GM21381 (cell line): ENCODE measurements around the gene WDR4.
"Not testable (repeated sequence)": the region's sequence is repeated elsewhere in the genome, so short reads cannot be mapped to it uniquely, and the experiment has no call there.

Source experiments
- ATAC-seq: cut with Tn5 transposase; IDR thresholded peaks from one replicate; pipeline ENCODE4 v1.9.1; 2021; ENCODE audit warnings: mild to moderate bottlenecking, moderate library complexity; ENCODE audit not compliant: unreplicated experiment

WDR4 gene

GRCh38 chr21:42819861-42820615 is 59.3 kb downstream of the WDR4 start:
- ATAC-seq = no peak

GRCh38 chr21:42818328-42818749 is 61.0 kb downstream of the WDR4 start:
- no peak for ATAC-seq

- no peak for ATAC-seq
Observed at GRCh38 chr21:42815217-42815616, 64.1 kb downstream of the WDR4 start.

- ATAC-seq = not testable (repeated sequence)
Observed at GRCh38 chr21:42812528-42813241, 66.7 kb downstream of the WDR4 start.

GRCh38 chr21:42811960-42812359 is 67.4 kb downstream of the WDR4 start:
- no peak for ATAC-seq

GRCh38 chr21:42809577-42810475 is 69.5 kb downstream of the WDR4 start:
- no peak for ATAC-seq

- ATAC-seq = no peak
Observed at GRCh38 chr21:42809171-42809570, 70.2 kb downstream of the WDR4 start.

GRCh38 chr21:42807938-42808613 is 71.3 kb downstream of the WDR4 start:
- ATAC-seq = no peak

- ATAC-seq = not testable (repeated sequence)
Observed at GRCh38 chr21:42807293-42807895, 71.9 kb downstream of the WDR4 start.

- no peak for ATAC-seq
Observed at GRCh38 chr21:42806509-42807140, 72.7 kb downstream of the WDR4 start.

- not testable (repeated sequence) for ATAC-seq
Observed at GRCh38 chr21:42801616-42802015, 77.7 kb downstream of the WDR4 start.

- no peak for ATAC-seq
Observed at GRCh38 chr21:42799948-42800347, 79.4 kb downstream of the WDR4 start.

- ATAC-seq = no peak
Observed at GRCh38 chr21:42799516-42799915, 79.8 kb downstream of the WDR4 start.
